ENCODE measurements around the gene COL6A5.

DNA sequence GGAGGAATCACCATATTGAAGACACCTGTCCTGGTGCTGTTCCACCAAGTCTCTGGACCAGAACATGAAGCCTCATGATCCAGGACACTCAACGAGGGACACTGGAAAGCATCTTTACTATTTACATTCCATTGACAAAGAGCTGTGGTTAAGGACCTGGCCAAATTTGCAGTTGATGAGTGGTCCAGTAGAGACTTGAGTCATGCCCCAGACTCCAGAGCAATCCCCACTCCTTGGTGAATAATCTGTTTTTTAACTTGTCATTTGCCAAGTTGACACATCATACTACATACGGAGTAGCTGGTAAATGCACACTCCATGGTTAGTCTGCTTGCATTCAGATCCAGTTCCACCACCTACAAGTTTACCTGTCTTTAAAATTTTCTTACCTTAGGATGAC, 170.3 kb downstream of the COL6A5 start:
- TF ChIP-seq CTCF (conservative IDR thresholded peaks at IDR 0.05 in 1 of 2, IDR thresholded peaks at IDR 0.05 in 1 of 2; ENCODE audit: low read depth in 1 of 2, low read length in 2 of 2) = no peak
- TF ChIP-seq EZH2 (IDR thresholded peaks at IDR 0.05; ENCODE audit: low read length, missing control alignments) = no peak
